AG08396 (cell line): ENCODE data around the gene SLAMF6.

Experiments used
- DNase-seq: peaks from one replicate; pipeline ENCODE4 v3.0.0; 2012; ENCODE audit warnings: low spot score, mixed read lengths

SLAMF6 gene

DNA sequence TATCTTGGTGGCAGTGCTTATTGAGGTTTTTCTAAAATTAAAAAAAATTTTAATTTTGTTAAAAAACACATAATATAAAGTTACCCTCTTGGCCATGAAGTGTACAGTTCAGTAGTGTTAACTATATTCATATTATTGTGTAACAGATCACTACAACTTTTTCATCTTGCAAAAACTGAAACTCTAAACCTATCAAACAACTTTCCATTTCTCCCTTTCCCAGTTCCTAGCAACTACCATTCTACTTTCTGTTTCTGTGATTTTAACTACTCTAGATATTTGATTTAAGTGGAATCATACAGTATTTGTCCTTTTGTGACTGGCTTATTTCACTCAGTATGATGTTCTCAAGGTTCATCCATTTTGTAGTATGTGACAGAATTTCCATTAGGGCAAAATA is 55.5 kb downstream of the SLAMF6 start:
- DNase-seq: no peak

DNA sequence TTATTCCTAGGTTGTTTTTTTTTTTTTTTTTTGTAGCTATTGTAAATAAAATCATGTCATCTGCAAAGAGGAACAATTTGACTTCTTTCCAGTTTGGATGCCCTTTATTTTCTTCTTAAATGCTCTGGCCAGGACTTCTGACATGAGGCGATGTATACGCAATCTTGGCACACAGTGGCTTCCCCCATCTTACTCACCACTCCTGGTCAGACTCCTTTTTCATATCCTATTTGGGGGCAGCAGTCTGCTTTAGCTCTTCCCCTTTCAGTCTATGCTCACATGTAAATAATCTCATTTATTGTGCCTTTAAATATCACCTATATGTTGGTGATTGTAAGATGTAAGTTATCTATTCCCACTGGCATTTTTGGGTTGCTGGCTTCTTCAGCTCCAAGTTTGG is 56.1 kb downstream of the SLAMF6 start:
- DNase-seq: no peak

DNA sequence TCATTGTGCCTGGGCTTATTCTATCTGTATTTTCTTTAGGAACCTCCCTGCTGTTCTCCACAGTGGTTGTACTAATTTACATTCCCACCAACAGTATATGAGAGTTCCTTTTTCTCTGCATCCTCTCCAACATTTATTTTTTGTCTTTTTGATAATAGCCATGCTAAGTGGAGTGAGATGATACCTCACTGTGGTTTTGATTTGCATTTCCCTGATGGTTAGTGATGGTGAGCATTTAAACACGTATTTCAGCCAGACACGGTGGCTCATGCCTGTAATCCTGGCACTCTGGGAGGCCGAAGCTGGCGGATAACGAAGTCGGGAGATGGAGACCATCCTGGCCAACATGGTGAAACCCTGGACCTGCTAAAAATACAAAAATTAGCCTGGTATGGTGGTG is 57.9 kb downstream of the SLAMF6 start:
- no peak for DNase-seq

- no peak for DNase-seq
These were observed 62.3 kb downstream of the SLAMF6 start for GRCh38 chr1:160460683-160461287.

DNA sequence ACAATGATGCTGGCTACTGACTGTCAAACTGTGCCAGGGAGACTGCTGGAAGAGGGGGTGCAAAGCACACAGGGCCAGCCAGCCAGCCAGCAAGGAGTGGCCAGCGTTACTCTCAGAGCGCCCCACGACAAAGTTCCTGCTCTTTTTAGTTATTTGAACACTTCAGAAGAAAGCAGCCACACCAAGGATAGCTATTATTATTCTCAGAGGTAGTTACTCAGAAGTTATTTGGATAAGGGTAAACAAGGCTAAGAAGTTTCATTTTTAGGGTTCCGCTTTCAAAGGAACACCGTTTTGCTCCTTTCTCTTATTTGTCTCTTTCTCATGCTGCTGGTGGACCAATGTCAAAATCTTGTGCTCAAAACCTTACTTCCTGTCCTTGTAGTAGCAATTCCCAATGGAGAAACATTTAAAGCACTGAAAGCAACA is 62.8 kb downstream of the SLAMF6 start:
- DNase-seq: no peak

DNA sequence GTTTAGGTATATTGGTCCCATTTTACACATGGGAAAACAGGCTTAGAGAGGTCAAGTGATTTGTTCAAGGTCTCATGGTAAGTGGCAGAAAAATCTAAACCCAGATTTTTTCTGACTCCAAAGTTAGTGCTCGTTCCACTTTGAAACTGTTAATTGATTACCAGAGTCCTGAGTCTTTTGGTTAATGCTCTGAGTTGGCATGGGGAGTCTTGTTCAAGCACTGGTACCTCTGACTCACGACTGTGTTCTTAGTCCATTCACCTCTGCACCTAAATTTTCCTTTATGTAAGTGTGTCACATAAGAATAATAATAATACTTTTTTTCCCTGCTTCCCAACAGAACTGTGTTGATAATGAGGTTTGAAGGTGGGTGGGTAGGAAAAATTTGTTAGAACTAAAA is 63.4 kb downstream of the SLAMF6 start:
- DNase-seq: no peak

DNA sequence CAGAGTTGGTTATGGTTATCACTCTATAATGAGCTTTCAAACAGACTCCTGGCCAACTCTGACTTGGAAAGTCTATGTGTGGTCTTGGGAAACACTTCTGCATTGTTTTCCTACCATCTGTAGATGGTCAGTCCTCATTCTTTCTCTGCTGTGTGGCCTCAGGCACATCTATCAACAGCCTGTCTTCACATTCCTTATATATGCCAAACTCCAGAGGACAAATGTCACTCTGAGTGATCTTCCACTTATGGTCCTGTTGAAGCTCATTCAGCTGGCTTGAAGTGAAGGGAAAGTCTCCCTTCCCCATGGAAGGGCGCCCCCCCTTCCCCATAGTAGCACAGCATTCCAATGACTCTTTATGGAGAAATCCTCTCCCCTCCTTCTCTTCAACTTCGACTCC is 64.0 kb downstream of the SLAMF6 start:
- DNase-seq: no peak

GRCh38 chr1:160455153-160455517 is 67.9 kb downstream of the SLAMF6 start:
- DNase-seq: no peak

DNA sequence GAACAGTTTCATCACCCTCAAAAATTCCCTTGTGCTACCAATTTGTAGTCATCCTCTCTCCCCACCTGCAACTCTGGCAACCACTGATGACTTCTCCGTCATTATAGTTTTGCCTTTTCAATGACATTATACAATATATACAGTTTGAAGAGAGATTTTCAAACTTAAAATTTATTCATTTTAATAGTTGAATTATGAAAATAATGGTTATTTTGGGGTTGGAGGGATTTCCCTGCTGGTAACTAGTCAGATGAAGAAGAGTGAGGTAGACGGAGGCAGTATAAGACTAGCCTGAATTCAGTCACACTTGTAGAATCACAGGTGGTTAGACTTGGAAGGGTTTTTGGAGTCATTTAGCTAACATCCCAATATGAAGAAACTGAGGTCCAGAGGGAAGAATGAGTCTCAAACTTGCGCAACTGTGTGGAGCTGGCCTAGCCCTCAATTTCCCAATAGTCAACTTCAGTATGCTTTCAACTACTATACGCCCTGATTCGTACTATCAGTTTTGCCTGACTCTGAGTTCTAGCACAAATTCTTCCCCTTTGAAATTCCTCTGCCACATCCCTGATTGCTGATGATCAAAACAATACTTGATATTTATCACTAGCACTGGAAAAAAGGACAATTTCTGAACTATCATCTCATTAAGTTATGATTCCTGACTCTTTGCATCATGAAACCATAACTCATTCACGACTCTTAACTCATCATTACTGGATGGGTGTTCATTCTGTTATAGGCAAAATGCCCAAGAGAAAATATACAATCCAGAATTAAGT is 68.5 kb downstream of the SLAMF6 start:
- DNase-seq: no peak

GRCh38 chr1:160453443-160453842 is 69.6 kb downstream of the SLAMF6 start:
- no peak for DNase-seq

- DNase-seq: no peak
These were observed 71.2 kb downstream of the SLAMF6 start for GRCh38 chr1:160451859-160452232.

DNA sequence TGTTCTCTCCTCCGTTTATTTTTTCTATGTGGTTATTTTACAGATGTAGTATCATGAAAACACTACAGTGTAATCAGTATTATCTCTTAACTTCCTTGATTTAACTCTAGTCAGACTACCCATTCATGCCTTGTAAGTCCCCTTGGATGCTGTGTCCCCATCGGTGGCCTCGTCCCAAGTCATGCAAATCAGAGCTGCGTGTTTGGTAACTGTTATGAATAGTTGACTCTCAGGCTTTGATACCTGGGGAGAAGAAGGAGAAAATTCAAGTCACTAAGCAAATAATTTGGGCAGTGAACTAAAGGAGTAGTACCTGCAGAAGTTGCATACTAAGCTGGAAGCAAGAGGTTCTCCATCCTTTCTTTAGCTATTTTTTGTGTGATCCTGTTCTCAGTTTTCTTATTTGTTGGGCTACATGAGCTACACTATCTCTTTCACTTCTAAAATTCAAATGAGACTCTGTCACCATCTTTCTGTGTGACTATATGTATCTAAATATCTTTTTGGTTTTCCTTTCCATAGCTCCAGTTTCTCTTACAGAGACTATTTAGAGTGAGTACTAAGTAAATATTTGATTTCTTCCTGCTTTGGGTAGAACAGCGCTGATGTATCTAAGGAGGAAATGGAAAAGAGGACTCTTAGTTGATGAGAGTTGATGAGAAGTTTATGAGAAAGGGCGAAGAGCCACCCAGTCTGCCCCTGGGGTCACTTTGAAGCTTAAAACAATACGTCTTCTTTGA is 71.8 kb downstream of the SLAMF6 start:
- DNase-seq: no peak

DNA sequence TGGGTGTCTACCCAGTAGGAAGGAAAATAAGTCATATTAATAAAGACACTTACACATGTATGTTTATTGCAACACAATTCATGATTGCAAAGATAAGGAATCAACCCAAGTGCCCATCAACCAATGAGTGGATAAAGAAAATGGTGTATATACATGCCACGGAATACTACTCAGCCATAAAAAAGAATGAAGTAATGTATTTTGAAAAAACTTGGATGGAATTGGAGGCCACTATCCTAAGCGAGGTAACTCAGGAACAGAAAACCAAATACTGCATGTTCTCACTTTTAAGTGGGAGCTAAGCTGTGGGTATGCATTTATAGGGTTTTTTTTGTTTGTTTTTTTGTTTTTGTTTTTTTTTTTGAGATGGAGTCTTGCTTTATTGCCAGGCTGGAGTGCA is 73.6 kb downstream of the SLAMF6 start:
- DNase-seq: no peak

DNA sequence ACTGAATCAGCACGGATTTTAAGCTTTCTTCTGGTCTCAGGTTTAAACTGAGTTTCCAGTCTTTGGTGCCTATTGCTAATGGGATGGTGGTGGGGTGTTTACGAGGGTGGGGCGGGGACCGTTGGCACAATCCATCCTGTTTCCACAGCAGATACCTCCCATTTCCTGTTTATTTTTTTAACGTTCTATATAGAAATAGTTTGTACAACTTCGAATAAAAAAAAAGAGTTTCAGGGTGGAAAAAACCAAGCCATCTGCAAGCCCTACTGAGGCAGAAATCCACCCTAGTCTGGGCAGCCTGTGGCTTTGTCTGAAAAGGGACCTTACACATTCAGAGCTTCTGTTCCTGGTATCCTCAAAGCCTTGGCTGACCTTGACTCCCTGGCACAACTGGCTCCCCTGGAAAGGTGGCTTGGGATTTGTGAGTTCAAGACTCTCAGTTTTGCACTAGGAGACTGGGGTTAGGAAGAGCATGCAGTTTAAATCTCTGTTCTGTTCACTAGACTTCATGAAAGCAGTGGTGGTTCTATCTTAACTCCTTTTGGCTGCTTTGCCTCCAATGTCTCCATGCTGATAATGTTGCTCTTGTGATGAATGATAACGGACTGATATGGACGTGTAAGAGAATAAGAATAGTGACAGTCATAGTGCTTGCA is 76.0 kb downstream of the SLAMF6 start:
- no peak for DNase-seq

- no peak for DNase-seq
These were observed 83.3 kb downstream of the SLAMF6 start for GRCh38 chr1:160439718-160440117.

- no peak for DNase-seq
These were observed 84.1 kb downstream of the SLAMF6 start for GRCh38 chr1:160438935-160439334.

GRCh38 chr1:160438317-160438918 is 84.6 kb downstream of the SLAMF6 start:
- DNase-seq: no peak

DNA sequence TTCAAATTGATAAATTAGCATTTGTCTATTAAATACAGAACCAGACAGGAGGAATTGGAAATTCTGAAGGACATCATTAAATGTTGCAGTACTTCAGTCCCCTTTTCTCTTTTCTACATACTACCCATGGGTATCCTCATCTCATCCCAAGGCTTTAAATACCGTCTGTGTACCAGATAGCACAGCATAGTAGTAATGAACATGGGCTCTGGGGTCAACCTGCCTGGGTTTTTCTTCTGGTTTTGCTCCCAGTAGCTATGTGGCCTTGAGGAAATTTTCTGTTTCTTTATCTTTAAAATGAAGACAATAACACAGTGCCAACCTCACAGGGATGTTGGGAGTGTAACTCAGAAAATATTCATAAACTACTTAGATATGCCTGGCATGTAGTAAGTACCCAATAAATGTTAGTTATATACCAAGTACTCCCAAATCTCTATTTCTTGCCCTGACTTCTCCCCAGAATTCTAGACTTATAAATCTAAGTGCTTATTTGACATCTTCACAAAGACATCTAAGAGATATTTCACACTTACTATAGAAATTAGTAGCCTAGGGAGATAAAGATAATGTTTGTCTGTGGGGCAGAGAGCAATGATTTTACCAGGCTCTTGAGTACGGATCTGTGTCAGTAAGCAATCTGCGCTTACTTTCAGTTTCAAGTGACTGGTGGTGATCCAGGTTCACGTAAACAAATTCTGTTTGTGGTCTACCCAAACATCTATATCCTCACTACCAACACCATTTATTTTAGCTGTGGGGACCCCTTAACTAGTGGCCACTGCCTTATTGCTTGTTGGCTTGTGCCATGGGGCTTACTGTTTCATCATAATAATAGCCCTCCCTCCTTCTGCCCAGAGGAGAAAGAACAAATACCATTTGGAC is 85.4 kb downstream of the SLAMF6 start:
- DNase-seq: no peak

- no peak for DNase-seq
These were observed 86.1 kb downstream of the SLAMF6 start for GRCh38 chr1:160436966-160437365.
